Measurements from ENCODE around the gene POMGNT1.

The POMGNT1 gene

GRCh38 chr1:46152016-46152415 is 46.2 kb downstream of the POMGNT1 start:
- no peak for DNase-seq

GRCh38 chr1:46150085-46150484 is 48.1 kb downstream of the POMGNT1 start:
- no peak for DNase-seq

- no peak for DNase-seq
Observed at GRCh38 chr1:46148318-46148717, 49.9 kb downstream of the POMGNT1 start.

Measured in activated effector memory CD4-positive, alpha-beta T cell treated with Interleukin-2 at 50 U/mL for 16 hours (primary cell).